Fibroblast of lung (primary cell): ENCODE data around the gene KICS2.

Source experiments
- CTCF ChIP-seq, 2 donors: IDR thresholded peaks in 1 of 2; conservative IDR thresholded peaks in 1 of 2; 1 replicate in 1 of 2; 2 replicates in 1 of 2; pipeline ENCODE4 v1.5.1; 2011 to 2012; ENCODE audit warnings: low read length in 2 of 2, control low read depth in 1 of 2, inconsistent platforms in 1 of 2, low read depth in 1 of 2, mild to moderate bottlenecking in 1 of 2
- EZH2 ChIP-seq: IDR thresholded peaks from 2 replicates; pipeline ENCODE4 v1.5.1; 2012; ENCODE audit warnings: low read length, control low read depth, mild to moderate bottlenecking; ENCODE audit errors: missing control alignments

GRCh38 chr12:64193931-64194330 lies 28.2 kb downstream of the KICS2 start:
- no peak for TF ChIP-seq CTCF (conservative IDR thresholded peaks at IDR 0.05 in 1 of 2, IDR thresholded peaks at IDR 0.05 in 1 of 2; ENCODE audit: low read depth in 1 of 2, low read length in 2 of 2)
- no peak for TF ChIP-seq EZH2
